HL-60/S4 (cell line): ENCODE measurements around the gene LHFPL3.

Experiments used
- in situ Hi-C: fragments of 300-500 bp; cut with MboI; formaldehyde crosslinking; loops from 2 replicates; pipeline ENCODE4 v1.14.3; 2022; ENCODE audit warnings: low sequenced_read_pairs

Gene LHFPL3

DNA sequence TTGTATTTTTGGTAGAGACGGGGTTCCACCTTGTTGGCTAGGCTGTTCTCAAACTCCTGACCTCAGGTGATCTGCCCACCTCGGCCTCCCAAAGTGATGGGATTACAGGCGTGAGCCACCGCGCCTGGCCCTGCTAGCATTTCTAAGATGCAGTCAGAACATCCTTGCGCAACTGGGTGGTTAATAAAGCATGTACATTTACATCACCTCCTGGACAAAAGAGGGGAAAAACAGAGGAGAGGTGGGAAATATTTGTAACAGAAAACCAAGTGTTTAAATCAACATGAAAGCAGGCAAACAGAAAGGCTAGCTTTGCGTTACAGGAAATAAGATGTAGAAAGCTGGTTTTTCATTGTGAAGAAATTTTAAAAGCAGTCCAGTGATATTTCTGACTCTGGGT lies 464.7 kb downstream of the LHFPL3 start:
- in situ Hi-C loops = no loop called here

DNA sequence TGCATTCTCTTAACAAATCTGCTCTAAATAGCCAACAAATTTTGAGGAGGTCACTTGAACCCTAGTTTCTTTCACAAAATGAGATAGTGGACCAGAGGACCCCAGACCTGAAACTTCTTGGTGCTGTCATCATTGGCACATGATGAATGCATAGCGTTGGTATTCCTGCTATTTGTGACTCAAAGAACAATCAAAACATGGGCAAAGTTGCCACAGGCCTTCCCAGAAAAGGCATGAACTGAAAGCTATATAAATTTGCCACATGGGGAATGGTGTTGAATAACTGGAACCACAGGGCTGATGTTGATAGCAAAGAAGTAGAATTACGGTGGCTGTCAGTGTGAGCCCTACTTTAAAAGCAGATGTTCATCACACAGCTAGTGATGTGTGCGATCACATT lies 465.8 kb downstream of the LHFPL3 start:
- in situ Hi-C loops = no loop called here

DNA sequence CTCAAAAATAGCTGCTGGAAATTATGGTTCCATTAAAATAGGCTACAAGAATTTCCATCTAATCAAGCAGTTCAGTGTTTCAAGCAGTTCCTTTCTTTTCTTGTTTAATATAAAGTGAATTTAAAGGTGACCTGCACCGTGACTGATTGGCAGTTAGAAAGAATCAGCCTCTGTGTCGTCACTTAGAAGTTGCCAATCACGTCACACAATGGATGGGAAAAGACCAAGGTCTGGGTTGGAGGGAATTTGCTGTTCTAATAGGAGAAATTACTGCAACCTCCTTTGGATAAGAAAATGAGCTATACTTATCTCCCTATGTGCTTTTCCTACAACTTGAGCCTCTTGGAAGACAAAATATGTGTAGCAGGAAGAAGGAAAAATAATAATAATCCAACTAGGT lies 466.2 kb downstream of the LHFPL3 start:
- in situ Hi-C loops = no loop called here

DNA sequence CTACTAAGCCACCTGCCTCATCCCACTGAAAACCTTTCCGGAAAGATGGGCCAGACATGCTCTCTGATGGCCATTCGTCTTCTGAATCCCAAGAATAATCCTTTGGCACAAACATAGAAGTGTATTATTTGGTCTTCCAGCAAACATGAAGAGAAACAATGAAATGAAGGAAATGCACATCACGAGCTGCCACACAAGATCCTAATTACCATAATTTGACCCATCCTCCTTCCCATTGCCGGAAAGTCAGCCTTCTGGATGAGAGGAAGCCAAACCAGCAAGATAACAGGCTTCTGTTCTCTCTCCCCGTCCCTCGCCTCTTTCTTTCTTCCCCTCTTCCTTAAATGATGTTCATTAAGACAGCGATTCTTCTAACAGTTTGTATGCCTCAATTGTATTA lies 466.7 kb downstream of the LHFPL3 start:
- in situ Hi-C loops = no loop called here

DNA sequence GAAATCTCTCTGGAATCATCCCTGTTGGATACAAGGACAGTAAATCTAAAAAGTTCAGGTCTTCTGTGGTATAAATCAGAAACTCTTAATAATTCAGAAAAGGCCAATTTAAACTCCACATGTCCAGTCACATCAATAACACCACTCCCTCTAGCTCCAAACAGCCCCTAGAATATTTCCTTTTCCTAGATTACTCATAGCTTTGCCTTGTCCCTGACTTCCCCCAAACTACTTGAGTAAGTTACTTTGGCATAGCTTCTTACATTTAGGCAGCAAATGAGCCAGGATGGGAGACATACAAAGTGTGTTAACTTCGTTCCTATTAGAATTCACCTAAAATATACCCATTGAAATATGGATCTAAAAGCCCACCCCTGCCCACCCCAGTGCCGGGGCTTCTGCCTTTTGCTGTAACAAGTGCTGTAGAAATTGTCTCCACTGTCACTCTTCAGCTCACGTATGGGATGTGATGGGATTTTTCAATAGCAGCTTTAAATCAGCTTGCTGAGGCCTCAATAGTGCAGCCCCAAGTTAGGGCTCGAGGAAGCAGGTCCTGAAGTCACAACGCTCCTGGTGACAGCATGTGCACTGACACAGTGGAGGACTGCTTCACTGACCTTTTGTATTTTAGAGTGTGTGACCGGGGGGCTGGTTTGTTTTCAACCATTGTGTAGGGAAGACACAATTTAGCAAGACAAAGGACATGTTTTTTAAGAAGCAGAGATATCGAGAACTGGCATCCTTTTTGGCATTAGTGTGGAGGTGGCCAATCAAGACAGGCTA lies 467.4 kb downstream of the LHFPL3 start:
- in situ Hi-C loops = no loop called here

DNA sequence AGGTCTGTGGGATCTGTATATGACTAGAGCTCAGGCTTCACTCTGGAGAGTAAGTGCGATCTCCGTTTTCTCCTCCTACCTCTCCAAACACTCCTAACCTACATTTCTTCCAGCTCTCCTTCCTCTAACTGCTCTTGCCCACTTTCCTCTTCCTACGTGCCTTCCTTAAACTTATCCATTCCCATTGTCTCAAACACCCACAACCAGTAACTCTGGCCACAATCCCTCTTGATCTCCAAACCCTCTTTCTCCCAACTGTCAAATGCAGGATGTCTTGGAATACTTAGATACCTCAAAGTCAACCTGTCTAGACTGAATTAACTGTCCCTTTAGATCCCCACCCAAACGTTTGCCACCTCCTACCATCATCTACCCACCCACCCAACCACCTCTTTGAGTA lies 471.9 kb downstream of the LHFPL3 start:
- in situ Hi-C loops = no loop called here

DNA sequence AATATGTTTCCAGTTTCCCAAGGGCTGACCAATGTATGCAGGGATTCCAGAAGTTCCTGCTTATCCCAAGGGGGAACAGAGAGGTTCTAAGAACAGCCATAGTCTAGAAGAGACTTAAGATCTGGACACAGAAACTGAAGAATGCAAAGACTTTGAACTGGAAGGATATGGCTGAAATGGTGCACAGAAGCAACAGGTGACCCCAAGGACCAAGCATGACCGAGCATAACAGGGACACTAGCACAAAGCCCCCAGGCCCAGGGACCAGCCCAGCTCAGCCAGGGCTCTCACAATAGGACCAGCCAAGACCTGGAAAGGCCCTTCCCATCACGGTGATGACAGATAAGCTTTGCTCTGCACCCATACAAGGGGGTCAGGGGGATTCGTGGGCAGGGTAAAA lies 472.6 kb downstream of the LHFPL3 start:
- in situ Hi-C loops = no loop called here

DNA sequence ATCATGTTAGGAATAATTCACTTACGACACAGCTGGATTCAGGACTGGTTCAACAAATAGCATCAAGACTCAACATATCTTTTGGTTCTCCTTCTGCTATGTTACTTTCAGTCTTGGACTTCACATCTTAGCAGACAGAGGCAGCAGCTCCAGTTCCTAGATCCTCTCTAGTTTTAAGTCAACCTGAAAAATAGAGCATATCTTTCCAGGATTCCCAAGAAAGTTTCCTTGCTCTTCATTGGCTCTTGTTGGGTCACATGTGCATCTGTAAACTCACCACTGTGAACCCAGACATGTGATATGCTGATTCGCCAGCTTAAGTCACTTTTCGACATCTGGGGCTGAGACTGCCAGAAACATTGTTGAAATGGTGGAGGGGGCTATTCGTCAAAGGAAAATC lies 475.5 kb downstream of the LHFPL3 start:
- in situ Hi-C loops = no loop called here

DNA sequence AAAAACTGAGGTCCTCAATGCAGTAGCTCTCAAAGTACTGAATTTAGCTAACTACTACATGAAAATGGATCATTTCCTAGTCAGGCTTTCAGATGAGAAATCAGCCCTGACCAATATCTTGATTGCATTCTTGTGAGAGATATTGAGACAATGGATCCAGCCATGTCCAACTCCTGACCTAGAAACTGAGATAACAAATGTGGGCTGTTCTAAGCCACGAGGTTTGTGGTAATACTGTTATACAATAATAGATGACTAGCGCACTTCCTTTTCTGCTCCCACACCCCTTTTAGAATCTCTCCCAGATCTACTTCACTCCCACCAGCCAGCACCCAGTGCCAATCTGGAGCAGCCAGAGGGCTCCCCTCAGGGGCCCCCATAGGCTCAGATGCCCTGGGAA lies 476.3 kb downstream of the LHFPL3 start:
- in situ Hi-C loops = no loop called here

DNA sequence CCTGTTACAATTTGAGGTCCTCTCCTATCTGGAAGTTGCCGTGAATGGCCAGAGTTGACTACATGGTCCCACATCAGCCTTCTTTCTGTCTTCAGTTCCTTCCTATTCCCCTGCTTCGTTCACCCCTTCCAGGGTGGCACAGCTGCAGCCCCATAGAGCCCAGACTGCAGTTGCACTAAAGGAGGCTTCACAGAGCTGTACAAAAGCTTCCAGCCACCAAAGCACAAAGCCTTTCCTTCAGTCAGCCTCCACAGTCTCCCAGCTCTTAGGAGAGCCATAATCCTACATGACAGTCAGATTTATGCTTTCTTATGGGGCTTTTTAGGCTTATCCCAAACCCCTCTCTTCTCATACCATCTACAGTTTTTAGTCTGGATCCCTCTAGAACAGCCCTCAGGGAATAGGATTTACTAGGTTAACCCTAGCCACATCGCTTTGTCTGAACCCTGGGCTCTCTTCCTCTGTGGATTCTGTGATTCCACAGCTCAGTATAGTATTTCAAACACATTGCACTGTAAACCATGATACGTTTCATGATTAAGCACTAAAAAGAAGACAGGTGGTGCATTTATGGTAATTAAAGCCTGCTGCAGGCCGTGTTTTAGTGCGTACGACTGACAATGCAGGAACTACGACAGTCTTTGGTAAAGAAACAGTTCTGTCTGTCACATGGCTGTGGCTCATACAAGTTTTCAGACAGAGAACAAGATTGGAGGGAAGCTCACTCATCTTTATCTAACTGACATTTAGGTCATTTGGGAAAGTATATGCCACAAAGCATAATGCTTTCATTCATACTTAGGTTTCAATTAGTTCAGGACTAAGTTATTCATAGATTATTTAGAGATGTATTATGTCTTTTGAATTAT lies 477.3 kb downstream of the LHFPL3 start:
- in situ Hi-C loops = no loop called here

DNA sequence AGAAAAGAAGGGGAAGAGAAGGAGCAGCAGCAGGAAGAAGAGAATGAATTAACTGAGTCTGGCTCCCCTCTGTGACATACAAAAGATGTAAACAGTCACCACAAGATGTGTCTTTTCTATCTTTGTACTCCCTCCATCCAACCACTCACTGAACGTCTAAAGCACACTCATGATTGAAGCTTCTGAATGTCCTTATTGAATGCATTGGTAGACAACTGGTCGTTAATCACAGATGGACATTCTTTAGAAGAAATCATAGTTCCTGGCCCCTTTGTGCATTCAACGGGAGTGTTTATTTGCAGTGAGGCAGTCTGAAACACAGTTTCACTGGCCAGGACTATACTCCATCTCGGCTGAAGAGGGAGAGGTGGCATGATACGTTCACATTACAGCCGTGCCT lies 479.3 kb downstream of the LHFPL3 start:
- in situ Hi-C loops = no loop called here

DNA sequence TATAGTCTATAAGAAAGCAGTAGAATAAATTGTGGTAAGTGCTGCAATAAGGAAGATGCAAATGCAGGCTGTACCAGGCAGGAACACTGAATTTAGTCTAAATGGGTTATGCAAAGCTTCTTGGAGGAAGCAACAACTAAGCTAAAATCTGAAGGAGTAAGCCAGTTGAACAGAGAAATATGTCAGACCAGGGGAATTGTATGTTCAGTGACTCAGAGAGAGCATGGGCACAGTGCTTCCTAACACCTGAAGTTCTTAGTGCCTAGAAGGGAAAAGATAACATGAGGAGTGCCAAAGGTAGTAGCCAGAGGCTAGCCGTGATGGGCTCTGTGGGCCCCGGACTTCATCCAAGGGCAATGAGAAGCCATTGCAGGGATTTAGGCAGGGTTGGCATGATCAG lies 481.5 kb downstream of the LHFPL3 start:
- in situ Hi-C loops = no loop called here

DNA sequence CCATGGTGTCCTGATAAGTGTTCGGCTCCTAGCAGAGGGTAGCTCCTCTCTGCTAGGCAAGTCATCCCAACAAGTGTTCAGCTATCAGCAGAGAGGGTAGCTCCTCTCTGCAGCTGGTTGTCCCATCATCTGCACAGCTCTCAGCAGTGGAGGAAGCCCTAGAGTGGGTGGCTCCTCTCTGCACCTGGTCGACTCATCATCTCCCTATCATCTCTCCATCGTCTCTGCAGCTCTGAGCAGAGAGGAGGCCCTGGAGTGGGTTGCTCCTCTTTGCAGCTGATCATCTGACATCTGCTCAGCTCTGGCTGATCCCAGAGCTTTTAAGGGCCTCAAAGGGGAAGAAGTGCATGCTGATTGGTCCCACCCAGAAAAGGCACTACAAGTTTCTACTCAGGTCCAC lies 485.7 kb downstream of the LHFPL3 start:
- in situ Hi-C loops = no loop called here

DNA sequence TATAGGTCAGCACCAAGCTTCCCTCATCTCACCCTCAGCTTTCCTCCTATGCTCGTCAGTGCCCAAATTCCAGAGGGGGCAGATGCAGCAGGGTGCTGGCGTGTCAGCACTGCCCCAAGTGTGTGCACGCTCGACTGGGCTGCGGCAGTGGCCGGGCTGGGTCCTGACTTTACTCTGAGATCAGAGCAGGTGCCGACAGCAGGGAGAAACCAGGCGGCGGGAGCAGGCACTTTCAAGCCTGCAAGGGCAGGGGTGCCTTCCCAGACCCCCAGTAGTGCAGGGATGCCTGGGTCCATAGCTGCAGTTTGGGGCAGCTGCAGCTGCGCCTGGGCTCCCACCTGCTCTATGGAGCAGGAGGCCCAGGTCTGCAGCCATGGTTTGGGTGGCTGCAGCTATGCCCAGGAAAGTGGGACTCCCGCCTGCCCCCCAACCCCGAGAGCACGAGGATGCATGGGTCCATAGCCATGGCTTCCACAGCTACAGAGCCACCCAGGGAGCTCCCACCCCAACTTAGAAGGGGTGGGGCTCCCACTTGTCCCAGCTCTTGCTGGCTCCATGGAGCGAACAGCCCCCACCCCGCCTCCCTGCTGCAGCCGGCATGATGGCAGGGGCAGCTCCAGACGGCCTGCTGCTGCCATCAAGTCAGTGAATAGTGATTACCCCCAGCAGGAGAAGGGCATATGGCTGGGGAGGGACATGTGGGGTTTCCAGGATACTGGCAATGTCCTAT lies 486.4 kb downstream of the LHFPL3 start:
- in situ Hi-C loops = no loop called here

DNA sequence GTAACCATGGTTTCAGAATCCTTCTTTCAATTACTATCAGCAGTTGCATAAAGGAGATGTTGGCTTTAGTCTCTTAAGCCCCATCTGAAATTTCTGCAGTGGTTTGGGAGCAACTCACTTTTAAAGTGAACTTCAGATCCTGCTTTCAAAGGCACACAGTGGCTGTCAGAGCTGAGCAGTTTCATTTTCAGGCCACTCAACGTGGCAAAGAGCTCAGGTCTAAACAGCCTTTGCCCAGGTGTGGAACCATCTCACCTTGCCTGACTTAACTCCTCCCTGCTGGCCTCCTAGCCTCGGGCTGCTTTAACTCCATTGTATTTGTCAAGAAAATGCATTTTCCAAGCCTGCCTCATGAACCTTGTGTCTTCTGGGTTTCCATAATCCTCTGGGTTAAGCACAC lies 488.1 kb downstream of the LHFPL3 start:
- in situ Hi-C loops = no loop called here

DNA sequence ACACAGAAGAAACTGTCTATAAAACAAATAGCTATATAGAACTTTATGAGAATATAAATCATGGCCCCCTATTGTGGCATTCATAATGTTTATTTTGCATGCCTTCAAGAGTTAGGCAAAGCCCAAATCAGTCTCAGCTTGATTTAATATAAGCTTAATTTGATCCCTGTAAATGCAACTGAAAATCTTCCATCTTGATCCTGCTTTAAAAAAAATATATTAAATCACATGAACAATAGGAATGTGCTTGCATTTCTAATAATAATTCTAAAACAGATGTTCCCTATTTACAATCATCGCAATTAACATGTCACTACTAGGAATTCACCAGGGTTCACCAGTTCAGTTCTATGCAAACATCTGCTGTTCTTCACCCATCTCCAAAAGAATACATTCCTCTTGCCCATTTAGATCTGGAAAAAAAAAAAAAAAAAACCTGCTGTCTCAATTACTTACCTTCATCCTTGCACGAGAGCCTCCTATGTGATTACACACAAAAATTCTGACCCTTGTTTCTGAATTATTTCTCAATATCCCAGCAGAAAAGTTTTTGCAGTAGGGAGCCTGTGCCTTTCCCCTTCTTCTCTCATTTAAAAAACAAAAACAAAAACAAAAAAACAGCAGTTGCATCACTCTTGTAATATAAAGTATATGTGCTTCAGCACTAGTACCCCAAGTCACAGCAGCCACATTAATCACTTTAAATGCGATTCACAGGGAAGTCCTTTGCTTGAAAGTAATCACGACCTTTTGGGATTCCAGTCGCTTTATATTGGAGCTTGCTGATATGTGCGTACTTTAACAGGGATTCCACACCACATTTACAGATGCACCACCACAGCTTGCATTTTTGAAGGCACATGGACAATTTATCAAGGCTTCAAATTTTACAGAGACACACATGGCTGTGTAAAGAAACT lies 490.8 kb downstream of the LHFPL3 start:
- in situ Hi-C loops = no loop called here

DNA sequence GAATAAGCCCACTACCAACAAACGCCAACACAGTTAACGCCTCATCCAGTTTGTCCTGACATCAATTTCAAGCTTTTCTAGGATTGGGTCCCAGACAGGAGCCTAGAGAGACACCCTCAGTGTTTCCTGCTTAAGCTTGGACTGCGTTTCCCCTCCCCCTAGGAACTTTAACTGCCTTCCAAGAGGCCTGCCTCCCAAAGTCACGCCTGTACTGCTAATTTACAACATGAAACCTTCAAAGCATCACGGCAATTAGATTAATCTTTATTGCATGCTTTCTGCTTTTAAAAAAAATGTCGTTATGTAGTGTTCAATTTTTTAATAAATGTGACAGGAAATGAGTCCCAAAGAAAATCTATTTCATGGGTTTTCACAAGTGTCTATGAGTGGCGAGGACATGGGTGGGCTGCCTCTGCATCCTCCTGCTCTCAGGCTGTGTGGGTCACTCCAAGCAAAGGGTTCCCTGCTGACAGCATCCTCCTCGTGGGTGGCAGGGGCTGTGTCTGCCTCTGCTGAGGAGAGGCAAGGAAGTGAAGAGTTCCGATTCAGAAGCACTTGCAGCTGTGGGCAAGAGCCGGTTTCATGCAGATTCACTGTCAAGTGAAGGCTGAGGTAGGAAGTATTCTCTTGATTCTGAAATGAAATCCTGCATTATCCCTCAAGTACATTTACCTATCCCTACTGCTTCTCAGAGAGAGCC lies 492.6 kb downstream of the LHFPL3 start:
- in situ Hi-C loops = no loop called here

DNA sequence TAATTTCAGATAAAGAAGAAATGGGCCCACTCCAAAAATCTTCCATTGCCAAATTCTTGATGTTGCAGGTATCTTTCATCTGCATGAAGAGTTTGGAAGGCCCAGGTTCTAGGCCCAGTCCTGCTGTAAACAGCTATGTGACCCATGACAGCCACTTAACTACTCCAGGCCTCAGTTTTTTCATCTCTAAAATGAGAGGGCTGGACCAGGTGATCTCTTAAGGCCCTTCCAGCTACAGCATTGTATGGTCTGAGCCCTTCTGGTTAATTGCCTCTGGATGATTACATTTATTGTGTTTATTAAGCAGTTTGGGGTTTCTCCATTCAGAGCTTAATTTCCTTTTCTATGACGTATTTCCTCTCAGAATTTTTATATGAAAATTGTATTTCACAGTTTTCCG lies 494.8 kb downstream of the LHFPL3 start:
- in situ Hi-C loops = no loop called here

DNA sequence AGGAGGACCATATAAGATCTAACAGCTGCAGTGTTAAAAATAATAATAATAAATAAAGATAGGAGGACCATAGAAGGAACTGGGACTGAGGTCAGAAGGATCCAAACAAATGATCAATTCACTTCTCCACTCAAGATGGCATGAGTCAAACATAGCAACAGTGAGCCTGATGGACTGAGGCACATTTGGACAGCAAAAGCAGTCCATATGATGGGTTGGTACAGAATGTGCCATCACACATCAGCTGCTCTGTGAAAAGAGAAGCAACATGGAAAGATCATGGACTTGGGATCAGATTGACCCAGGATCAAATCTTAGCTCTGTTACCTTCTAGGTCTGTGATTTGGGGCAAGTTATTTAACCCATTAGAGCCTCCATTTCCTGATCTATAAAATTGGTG lies 496.7 kb downstream of the LHFPL3 start:
- in situ Hi-C loops = no loop called here

DNA sequence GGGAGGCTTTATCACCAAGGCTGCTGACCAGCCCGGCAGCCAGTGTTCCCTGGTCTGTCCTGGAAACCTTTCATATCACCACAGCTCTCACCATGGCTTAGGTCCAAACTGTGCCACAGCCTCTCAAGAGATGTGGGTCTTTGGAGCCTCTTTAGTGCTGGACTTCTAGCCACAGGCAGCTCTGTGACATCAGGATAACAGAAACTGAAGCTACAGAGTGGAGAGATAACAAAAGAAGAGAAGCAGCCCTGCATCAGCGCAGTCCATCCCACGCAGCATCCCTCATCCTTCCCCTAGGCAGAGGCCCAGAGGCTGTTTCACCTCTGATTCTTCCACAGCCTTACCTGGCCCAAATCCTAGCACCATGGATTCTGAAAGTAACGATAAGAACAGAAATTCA lies 497.7 kb downstream of the LHFPL3 start:
- in situ Hi-C loops = no loop called here
